Measurements from ENCODE around the gene STAT3. TPM values are rescaled to one million over a fixed set of nuclear protein-coding genes. Genes with fewer than 3 reads are reported as not detected.

The STAT3 gene
- total and polyA plus RNA-seq, 2 of the 13 experiments (the other 11 are each of a cell fraction or from before 2014, with no cell fraction given), result 61.8 to 62.4 TPM

DNA sequence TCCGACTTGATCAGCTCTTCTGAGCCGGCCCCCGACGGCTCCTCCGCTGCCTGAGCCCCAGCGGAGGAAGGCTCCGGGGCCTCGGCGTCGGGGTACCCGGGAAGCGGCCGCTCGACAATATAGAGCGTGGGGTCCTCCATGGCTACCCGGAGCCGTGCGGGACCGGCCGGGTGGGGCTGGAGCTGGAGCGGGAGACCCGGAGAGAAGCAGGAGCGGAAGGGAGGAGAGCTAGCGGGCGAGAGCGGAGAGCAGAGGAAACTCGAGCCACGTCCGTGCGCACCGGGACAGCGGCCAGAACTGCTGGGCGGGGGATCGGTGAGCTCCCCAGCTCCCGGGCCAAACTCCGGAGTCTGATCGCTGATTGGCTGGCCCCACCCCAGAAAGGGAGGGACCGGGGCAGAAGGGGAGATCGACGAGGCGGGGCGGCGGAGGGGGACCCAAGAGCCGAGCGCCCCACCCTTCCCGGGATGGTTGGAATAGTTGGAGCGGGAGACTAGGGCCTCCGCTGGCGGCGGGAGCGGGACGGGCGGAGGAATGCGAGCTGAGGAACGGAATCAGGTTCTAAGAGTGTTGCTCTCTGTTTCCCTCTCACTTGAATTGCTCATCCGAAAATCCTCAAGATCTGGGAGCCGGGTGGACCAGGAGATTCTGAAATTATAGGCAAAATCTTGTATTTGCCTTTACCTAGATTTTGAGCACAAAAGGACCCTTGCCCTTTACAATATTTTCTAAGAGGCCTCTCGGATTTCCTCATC is 34.9 kb upstream of the STAT3 start, which contains the start of gene CAVIN1 (continued):
- TF ChIP-seq, protein P1, sequence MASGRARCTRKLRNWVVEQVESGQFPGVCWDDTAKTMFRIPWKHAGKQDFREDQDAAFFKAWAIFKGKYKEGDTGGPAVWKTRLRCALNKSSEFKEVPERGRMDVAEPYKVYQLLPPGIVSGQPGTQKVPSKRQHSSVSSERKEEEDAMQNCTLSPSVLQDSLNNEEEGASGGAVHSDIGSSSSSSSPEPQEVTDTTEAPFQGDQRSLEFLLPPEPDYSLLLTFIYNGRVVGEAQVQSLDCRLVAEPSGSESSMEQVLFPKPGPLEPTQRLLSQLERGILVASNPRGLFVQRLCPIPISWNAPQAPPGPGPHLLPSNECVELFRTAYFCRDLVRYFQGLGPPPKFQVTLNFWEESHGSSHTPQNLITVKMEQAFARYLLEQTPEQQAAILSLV (CRISPR knock-in tag; IDR thresholded peaks at IDR 0.05; ENCODE audit: borderline replicate concordance), result peak; percentile 84
- TF ChIP-seq ZBTB8A (CRISPR knock-in tag; IDR thresholded peaks at IDR 0.05; ENCODE audit: borderline replicate concordance, low read depth) (no peak), ZNF737 (CRISPR knock-in tag; IDR thresholded peaks at IDR 0.05; ENCODE audit: borderline replicate concordance) (no peak), BRD4 (CRISPR knock-in tag; IDR thresholded peaks at IDR 0.05) (peak; percentile 66; the same call in 1 of the 2 replicates), FOXK1 (CRISPR knock-in tag; IDR thresholded peaks at IDR 0.05; ENCODE audit: borderline replicate concordance, low read depth) (no peak), ATF7-NPFF (CRISPR knock-in tag; IDR thresholded peaks at IDR 0.05; ENCODE audit: low read depth) (no peak), ETV6 (CRISPR knock-in tag; conservative IDR thresholded peaks at IDR 0.05) (no peak; the same call in 1 of the 2 replicates), SMARCC2 (IDR thresholded peaks at IDR 0.05) (no peak), MYNN (CRISPR knock-in tag; IDR thresholded peaks at IDR 0.05; ENCODE audit: low read depth) (no peak), HMG20A (CRISPR knock-in tag; IDR thresholded peaks at IDR 0.05; ENCODE audit: borderline replicate concordance) (no peak), THRA (CRISPR knock-in tag; IDR thresholded peaks at IDR 0.05; ENCODE audit: borderline replicate concordance) (peak; percentile 33; the same call in 1 of the 2 replicates), FOXM1 (CRISPR knock-in tag; IDR thresholded peaks at IDR 0.05) (0 out of 2 replicates have a peak, but pooled peaks have one; percentile 37), MZF1 (CRISPR knock-in tag; IDR thresholded peaks at IDR 0.05; ENCODE audit: borderline replicate concordance) (no peak), SAP130 (CRISPR knock-in tag; IDR thresholded peaks at IDR 0.05; ENCODE audit: low read depth) (peak; percentile 78), PATZ1 (CRISPR knock-in tag; IDR thresholded peaks at IDR 0.05) (peak; percentile 95), TCF7 (IDR thresholded peaks at IDR 0.05; ENCODE audit: low read depth) (no peak), ZNF3 (CRISPR knock-in tag; IDR thresholded peaks at IDR 0.05) (no peak), ARID5B (CRISPR knock-in tag; IDR thresholded peaks at IDR 0.05) (peak; percentile 59)
- TF ChIP-seq, protein P2, sequence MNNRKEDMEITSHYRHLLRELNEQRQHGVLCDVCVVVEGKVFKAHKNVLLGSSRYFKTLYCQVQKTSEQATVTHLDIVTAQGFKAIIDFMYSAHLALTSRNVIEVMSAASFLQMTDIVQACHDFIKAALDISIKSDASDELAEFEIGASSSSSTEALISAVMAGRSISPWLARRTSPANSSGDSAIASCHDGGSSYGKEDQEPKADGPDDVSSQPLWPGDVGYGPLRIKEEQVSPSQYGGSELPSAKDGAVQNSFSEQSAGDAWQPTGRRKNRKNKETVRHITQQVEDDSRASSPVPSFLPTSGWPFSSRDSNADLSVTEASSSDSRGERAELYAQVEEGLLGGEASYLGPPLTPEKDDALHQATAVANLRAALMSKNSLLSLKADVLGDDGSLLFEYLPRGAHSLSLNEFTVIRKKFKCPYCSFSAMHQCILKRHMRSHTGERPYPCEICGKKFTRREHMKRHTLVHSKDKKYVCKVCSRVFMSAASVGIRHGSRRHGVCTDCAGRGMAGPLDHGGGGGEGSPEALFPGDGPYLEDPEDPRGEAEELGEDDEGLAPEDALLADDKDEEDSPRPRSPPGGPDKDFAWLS (CRISPR knock-in tag; IDR thresholded peaks at IDR 0.05; ENCODE audit: borderline replicate concordance), result no peak
